Mesenteric fat pad (tissue), 1 donor: ENCODE results near the gene RGPD4. TPM values are rescaled to one million over a fixed set of nuclear protein-coding genes. Genes with fewer than 3 reads are reported as not detected.
"Not testable (repeated sequence)": the region's sequence is repeated elsewhere in the genome, so short reads cannot be mapped to it uniquely, and the experiment has no call there.

Experiments
- DNase-seq: peaks from one replicate; pipeline ENCODE4 v3.0.0-alpha.2; 2020; ENCODE audit warnings: low spot score
- long read RNA-seq: library from polyadenylated mRNA; unstranded; transcript quantifications from one replicate; pipeline ENCODE4 v2.0.0, GENCODE V29; 2020
- total RNA-seq: library from RNA; stranded (reverse); fragmentation: NEBNext Ultra II Directional; extraction: Animal tissue kit (Norgen Biotek cat#: 25700); gene quantifications from one replicate; pipeline ENCODE4 v1.2.1, GENCODE V29; 2021
- donor health status: DM: yes; HTN: yes; CAD: no.

Gene RGPD4
- not detected for total RNA-seq
- long read RNA-seq: 0 reads

DNA sequence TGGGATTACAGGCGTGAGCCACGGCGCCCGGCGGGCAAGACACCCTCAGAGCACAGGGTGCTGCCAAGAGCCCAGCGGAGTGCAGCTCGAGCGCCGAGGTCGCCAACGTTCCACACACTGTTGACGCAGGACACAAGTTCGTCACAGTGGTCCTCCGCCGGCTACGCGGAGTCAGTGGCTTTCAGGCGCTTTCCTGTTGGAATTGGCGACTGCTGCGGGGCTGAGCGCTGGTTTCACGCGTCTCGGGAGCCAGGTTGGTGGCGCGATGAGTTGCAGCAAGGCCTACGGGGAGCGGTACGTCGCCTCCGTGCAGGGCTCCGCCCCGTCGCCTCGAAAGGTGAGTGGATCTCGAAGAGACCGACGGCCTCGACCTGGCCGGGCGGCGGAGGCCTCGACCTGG lies at the start of gene RGPD4:
TSS of gene RGPD4 (plus strand) at position 144 of the 400 bp plus-strand sequence. CDS start at position 266, 122 bp downstream.
- not testable (repeated sequence) for DNase-seq

DNA sequence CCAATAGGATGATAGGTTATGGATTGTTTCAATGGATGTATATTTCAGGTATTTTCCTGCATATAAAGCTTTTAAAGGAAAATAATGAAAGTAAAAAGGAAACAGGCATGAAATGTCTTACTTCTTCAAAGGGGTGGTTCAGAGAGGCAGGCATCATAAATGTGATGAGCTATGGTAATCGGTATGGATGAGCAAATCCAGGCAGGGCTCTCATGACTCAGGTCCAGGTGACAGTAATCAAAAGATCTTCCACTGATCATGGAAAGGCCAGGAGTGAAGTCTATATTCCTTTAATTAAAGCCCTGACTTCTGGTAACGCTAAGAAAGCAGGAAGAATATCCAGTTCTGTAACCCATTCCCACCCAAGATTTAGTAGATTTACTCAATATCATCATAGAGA lies 48.7 kb upstream of the RGPD4 start:
- no peak for DNase-seq

DNA sequence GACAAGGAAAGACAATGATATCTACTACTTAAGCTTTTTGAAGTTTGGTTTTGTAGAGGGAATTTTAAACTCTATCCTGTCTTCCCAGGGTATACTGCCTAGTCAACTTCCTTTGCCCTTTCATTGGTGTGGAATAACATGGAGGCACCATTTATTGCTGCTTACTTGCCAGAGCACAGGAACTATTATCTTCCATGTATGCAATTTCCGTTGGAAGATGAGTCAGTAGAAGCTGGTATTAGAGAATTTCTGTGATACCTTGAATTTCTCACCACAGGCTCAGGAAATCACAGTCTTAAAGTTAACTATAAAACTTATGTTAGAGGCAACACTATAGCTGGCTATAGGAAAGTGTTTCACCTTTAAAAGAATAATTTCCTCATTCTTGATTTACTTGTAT lies 40.9 kb upstream of the RGPD4 start:
- no peak for DNase-seq

DNA sequence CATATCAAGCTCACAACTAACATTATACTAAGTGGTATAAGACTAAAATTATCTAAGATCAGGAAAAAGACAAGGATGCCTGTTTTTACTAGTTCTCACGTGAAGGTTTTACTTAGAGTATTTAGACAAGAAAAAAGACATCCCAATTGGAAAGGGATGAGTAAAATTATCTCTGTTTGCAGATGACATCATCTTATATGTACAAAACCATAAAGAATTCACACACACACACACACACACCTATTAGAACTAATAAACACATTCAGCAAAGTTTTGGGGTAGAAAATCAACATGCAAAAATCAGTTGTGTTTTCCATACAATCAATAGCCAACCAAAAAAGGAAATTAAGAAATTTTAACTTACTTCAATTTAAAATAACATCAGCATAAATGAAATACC lies 35.9 kb upstream of the RGPD4 start:
- no peak for DNase-seq

DNA sequence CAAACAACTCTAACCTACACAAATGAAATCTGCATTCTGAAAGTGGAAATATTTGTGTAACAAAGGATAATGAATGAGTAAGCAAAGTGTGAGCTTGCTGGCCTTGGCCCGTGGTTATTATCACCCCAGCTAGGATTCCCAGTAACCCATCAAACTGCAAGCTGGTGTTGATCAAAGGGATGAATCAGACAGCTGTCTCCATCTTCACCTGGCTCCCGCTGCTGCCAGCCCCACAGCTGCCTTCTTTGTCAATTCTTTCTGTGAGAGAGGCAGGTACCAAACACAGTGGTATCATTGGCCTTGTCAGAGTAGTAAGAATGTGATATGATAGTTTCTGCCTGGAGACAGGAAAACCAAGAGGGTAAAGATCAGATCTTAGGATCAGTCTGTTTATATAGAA lies 25.2 kb upstream of the RGPD4 start:
- no peak for DNase-seq

DNA sequence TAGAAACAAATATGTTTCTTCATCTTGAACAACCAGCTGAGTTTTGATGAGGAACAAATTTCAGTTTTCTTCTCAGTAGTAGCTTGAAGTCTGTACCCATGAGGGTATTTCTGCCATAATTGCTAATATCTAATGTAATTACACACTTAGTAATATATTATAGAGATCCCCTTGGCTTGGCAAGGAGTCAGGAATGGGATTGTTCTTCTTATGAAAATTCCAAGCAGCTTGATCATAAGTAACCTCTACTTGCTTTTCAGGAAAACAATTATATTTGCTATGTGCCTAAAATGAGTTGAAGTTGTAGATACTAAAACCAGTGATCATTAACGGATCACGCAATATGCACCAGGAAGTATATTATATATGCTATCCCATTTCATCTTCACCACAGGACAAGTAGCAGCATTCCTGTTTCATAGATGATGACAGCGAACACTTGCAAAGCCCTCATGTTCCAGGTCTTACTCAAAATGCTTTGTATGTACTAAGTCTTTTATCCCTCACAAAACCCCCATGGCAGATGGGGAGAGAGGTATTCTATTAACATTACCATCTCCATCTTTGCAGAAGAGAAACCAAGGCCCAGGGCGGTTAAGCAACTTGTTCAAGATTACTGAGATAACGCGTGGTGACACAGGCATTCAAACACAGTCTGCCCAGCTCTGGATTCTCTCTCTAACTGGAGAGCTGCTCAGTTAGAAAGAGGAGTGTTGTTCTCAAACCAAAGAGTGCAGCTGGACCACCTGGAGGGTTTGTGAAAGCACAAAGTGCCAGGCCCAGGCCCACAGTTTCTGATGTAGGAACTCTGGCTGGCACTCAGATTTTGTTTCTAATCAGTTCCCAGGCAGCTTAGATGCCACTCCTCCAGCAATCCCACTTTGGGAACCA lies 21.8 kb upstream of the RGPD4 start:
- no peak for DNase-seq

DNA sequence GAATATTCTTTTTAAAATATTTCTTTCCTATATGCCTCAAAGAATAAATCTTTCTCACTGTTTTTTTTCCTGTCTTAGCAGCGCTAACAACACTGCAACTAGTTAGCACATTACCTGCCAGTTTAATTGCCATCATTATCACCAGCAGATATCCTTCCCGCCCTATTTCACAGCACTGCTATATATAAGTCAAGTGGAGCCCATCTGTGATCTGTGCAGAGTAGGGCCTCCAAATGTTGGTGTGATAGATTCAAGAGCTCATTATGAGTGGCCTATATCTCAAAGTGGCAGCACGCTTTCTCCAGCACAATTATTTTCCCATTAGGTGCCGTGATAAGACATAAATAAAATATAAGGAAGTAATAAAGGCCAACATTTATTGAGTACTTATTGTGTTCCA lies 19.8 kb upstream of the RGPD4 start:
- no peak for DNase-seq

DNA sequence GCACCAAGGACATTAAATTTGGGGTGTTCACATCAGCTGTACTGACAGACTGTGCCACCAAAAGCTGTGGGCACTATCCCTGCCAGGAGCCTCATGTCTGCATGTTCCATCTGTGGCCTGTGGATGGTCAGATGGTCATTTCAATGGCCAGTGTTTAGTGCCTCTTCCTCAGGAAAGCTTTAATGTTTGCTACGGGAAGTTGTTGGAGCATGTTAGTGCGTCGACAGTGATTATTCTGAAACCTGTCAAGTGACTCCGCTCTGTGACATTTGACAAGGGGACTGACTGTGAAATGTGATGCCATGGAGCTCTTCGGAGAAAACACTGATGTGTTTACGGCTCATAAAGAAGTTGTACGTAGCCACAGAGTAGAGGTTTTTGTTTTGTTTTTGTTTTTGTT lies 18.7 kb upstream of the RGPD4 start:
- DNase-seq: no peak

DNA sequence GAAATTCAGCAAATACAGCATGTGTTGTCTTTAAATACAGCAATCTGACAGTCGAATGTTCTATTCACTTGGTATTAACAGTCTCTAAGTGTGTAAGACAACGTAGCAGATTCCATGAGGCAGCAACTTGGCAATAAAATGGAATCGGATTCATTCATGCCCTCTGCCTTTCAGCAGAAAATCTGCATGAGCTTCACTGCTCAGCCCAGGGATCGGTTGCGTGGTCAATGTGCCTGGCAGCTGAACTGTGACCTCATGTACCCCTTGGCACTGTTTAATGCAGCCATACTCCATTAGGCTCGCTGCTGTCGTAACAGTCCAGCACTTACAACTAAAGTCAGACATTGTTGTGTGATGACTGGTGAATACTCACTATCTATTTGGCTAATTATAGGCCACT lies 17.7 kb upstream of the RGPD4 start:
- DNase-seq: no peak

DNA sequence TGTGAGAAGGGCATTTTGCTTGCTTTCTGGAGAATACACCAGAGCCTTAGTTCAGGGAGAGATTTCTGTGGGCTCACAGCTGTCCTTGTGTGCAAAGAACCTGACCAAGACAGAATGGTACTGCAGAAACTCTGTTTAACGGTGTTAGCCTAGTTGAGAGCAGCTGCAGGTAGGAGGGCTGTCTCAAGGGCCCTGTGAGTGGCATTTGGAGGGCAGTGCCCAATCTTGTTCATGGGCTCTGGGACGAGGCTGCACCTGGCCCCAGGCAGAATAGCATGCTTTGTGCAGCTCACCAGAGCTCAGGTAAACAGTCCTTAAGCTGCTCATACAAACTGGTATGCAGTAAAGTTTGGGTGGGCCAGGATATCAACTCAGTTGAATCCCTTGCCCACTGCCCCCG lies 16.9 kb upstream of the RGPD4 start:
- no peak for DNase-seq

DNA sequence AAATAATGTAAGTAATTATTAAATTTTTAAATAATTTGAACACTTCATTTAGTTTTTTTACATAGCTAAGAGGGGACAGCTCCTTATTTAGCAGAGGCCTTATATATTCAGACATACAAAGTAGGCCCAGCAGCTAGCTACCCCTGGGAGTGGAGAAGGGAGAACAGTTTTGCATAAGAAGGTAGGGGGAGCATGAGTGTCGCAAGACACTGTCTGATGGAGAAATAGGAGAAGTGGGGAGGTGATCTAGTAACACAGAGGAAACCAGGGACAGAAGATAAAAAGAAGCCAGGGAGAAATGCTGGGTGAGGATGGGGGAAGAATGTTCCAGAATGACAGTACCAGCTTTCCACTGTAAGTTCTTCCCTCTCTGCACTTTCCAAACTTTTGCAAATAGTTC lies 16.0 kb upstream of the RGPD4 start:
- DNase-seq: no peak

DNA sequence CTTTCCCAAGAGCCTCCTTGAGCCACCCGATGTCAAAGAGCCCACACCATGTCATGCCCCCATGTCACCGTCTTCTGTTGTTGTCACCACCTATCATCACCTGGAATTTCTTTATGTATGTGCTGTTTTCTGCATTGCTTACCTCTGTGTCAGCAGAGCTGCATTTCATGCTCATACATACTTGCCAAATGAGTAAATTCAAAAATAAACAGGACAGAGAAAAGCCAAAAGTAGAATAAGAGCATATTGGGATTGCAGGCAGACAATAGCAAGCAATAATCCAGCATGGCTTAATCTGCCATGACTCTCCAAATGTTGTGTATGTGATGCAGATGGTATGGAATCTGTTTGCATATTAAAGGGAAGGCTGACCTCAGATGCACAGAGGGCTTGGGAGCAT lies 15.3 kb upstream of the RGPD4 start:
- DNase-seq: no peak

DNA sequence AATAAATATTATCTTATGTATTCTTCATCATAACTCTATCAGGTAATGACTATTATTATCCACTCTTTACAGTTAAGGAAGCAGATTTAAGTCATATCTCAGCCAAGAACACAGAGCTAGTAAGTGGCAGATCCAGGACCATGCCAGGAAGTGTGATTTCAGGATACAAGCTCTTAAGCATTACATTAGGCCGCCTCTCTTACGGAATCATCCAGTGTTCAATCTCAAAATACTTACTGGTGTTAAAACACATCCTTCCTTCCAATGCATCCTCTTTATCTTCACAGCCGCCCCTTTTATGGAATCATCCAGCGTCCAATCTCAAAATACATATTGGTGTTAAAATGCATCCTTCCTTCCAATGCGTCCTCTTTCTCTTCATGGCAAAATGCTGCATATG lies 14.7 kb upstream of the RGPD4 start:
- DNase-seq: no peak

DNA sequence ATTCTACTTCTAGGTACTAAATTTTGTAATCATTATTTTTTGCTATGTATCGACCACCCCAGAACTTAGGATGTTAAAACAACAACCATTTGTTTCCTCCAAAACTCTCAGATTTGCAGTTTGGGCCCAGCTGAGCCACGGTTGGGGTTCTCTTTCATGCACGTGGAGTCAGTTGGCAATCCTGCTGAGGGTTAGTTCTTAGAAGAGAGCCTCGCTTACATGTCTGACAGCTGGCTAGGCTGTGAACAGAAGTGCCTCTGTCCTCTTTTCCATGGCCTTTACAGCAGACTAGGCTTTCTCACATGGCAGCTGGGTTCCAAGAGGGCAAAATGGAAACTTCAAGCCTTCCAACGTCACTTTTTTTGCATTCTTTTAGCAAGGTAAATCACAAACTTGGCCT lies 9.3 kb upstream of the RGPD4 start:
- DNase-seq: no peak

DNA sequence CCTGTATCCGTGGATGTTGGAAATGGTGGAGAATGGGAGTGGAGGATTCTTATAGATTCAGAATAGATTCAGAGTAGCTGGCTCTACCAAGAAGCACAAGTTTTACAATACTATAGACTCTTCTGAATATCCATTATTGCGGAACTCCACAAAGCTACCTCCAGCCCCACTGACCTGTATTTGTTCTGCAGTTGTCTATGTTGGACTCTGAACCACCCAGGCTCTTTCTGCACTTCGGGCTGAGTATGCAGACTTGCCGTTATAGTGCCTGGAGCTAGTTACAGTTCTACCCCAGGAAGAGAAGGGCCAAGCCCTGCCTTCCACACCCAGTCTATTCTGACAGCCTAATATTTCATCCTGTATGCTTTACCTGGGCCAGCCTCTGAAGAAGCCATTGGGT lies 4.4 kb upstream of the RGPD4 start:
- no peak for DNase-seq

DNA sequence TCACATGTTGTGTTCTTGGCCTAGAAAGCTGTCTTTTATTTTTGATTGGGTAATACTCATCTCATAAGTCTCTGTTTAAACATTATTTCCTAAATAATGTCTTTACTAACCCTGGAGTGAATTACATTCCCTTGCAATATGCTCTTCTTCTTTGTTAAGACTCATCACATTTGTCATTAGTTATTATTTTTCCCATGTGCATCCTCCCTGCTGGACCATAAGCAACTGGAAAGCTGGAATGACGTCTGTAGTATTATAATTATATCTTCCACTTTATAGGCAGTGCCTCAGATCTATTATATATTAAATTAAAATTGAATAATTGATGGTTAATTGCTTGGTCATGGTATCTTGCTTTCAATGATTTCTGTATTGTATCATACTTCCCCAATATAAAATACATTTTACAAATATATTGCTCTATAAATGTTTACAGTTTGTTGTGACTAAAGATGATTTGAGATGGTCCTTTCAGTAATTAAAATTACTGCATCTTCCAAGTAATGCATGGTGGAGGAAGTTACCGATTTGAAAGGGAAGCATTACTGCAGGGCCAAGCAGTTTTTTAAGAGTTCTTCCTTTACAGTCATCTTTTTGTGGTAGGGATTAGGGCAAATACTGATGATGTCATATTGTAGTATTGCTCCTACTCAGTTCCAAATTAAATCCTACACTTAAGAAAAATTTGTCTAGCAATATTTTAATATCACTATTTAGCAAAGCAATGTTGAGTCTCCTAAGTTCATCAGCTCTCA lies 2.1 kb upstream of the RGPD4 start:
- no peak for DNase-seq

DNA sequence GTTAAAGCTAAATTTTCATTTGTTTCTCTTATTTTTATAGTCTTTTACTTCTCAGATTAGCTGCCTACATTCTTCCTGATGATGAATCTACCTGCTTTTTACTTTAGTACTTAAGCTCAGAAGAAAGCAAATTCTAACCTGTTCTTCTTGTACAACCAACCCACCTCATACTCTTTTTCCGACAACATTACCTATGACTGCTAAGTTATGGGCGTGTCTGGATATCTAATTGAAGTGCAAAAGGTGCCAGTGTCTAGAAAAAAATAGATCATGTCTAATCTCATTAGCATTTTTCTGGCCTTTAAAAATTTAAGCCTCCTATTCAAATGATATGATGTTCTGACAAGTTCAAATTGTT lies 1.5 kb upstream of the RGPD4 start:
- no peak for DNase-seq

DNA sequence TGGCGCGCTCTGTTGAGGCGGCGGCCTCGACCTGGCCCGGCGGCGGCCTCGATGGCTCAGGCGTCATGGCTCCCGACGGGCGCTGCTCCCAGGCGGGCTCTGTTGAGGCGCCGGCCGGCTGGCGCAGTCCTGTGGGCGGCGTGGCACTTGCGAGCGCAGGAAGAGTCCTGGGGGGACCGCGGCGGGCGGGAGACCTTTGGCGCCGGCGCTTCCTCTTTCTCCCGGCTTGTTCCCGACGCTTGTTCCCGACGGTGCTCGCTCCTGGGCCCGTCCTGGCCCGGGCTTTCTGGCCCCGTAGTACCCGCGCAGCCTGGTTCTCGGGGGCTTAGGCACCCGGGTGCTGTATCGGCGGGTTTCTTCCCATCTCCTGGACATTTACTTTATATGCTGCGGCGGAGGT lies 2.8 kb downstream of the RGPD4 start:
- DNase-seq: not testable (repeated sequence)

DNA sequence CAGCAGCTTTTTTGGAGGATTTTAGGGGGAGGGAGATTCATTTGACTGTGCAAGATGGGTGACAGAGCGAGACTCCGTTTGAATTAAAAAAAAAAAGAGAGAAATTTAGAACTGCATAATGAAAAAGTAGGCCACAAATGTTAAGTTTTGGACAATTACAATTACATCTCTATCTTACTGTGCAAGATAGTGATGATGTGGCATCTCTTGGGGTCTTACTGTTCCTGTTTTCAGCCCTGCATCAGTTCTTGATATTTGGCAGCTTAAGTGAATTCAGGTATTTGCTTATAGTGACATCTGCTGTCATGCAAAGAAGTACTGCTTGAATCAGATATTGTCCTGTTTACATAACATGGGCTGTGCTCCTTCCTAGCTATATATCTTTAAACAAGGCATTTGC lies 6.5 kb downstream of the RGPD4 start:
- DNase-seq: not testable (repeated sequence)

DNA sequence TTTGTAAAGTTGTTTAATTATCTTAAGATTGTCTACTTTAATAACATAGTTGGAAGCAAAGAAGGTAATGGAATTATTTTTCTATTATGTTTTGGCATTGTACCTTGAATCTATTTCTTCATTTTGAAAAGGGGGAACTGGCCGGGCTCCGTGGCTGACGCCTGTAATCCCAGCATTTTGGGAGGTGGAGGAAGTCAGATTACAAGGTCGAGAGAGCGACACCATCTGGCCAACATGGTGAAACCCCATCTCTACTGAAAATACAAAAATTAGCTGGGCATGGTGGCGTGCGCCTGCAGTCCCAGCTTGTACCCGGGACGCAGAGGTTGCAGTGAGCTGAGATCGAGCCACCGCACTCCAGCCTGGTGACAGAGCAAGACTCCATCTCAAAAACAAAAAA lies 6.9 kb downstream of the RGPD4 start:
- DNase-seq: not testable (repeated sequence)

DNA sequence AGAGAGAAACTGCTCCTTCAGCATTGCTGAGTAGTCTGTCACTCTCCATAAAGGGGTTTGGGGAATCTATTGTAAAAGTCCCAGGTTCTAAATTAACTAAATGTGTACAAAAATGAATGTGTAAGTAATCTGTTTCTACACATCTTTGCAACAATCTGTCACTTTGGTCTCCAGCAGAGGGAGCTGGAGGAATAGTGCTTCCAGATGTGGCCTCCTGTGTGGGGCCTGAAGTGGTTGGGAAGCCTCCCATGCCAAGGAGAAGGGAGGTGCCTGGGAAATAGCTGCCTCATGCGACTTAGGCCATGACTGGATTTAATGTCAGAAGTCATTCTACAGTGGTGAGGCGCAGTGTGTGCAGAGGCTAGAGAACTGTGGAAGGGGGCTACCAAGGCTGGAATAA lies 89.4 kb downstream of the RGPD4 start:
- not testable (repeated sequence) for DNase-seq

DNA sequence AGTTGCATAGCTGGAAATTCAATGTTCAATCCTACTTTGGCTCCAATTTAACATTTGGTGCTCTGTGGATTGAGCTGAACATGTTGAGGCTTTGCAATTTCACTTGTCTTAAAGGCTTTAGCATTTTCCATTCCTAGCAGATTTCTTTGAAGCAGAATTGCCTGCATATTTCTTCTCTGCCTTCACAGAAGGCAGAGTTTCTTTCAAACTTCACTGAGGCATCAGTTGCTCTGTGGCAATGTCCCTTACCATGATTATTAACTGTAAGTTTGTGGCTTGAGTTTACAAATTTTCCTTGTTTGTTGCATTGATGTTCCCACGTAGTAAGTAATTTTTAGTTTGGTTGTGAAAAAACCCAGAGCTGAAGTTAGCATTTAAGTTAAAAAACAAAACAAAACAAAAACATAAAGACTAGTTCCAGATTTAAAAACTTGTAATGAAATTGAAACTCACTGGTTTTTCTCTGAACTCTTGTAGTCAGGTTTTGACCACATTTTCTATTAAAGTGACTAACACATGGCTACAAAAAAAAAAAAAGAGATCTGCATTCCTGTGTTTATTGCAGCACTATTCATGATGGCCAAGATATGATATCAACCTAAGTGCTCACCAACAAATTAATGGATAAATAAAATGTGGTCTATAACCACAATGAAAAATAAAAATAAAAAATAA lies 90.1 kb downstream of the RGPD4 start:
- DNase-seq: not testable (repeated sequence)
